ENCODE measurements around the gene CBL.
A peak's percentile ranks its signal among the peaks of the same experiment; 100 is the strongest.

The CBL gene

GRCh38 chr11:119315131-119316015 lies 109.2 kb downstream of the CBL start:
- DNase-seq = peak; percentile 3 to 52

GRCh38 chr11:119316016-119316728 lies 110.0 kb downstream of the CBL start:
- no peak for DNase-seq

- DNase-seq = no peak
Observed at GRCh38 chr11:119316729-119317591, 110.8 kb downstream of the CBL start, which contains the start of gene MCAM. TSS of gene MCAM (minus strand) at chr11:119317130. CDS start at chr11:119317101, 29 bp downstream.

- no peak for DNase-seq
Observed at GRCh38 chr11:119317592-119318239, 111.6 kb downstream of the CBL start.

GRCh38 chr11:119318240-119319135 lies 112.3 kb downstream of the CBL start:
- DNase-seq = no peak

- no peak for DNase-seq
Observed at GRCh38 chr11:119319136-119319699, 113.1 kb downstream of the CBL start.

- no peak for DNase-seq
Observed at GRCh38 chr11:119319700-119320239, 113.6 kb downstream of the CBL start.

- DNase-seq = no peak
Observed at GRCh38 chr11:119320240-119320775, 114.2 kb downstream of the CBL start.

GRCh38 chr11:119320776-119321524 lies 114.8 kb downstream of the CBL start:
- DNase-seq = no peak

- DNase-seq = no peak
Observed at GRCh38 chr11:119322360-119322739, 116.2 kb downstream of the CBL start.

- no peak for DNase-seq
Observed at GRCh38 chr11:119322921-119323531, 116.9 kb downstream of the CBL start.

- peak in 1 of 2 experiments; percentile 41 for DNase-seq
Observed at GRCh38 chr11:119323532-119324033, 117.4 kb downstream of the CBL start.

- no peak for DNase-seq
Observed at GRCh38 chr11:119324189-119324588, 118.0 kb downstream of the CBL start.

GRCh38 chr11:119329320-119329719 lies 123.2 kb downstream of the CBL start:
- no peak for DNase-seq

- no peak for DNase-seq
Observed at GRCh38 chr11:119330237-119330636, 124.1 kb downstream of the CBL start.

GRCh38 chr11:119332111-119332765 lies 126.1 kb downstream of the CBL start:
- no peak for DNase-seq

GRCh38 chr11:119334174-119334930 lies 128.2 kb downstream of the CBL start, which contains the start of gene RNF26:
TSS of gene RNF26 (plus strand) at chr11:119334527. CDS start at chr11:119335123, 596 bp downstream.
- peak; percentile 67 to 96 for DNase-seq
